ENCODE measurements around the gene AFAP1. TPM values are rescaled to one million over a fixed set of nuclear protein-coding genes. Genes with fewer than 3 reads are reported as not detected.
A peak's percentile ranks its signal among the peaks of the same experiment; 100 is the strongest.

Gene AFAP1
- total RNA-seq, 1 donor, result under 0.01 TPM

GRCh38 chr4:7847206-7847605 lies 92.5 kb downstream of the AFAP1 start:
- no peak for DNase-seq (ENCODE audit: low read depth in 2 of 3, low spot score in 2 of 3)

DNA sequence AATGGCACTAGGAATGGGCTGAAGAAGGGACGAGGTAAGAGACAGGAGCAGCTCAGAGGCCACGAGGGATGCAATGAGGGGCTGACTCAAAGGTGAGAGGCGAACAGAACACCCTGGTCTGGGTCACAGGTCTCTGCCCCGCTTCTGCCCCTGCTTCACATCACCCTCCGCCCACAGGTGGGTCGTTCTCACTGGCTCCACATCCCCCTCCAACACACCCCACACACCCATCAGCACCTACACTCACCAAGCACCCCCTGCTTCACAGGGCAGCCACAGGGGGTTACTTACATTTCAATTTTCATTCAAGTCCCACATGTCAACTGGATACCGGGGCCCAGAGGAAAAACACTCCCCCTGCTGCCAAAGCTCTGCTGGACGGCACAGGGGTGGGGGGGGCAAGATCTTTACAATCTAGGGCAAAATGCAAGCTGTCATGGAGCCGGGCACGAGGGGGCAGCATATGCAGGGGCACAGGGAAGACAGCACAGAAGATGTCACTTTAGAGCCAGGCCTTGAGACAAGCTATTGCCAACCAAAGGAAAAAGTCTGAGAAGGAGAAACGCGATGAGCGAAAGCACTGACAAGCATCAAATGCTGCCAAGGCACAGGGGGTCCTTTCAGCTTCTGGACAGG lies 94.0 kb downstream of the AFAP1 start:
- DNase-seq (ENCODE audit: low read depth in 2 of 3, low spot score in 2 of 3), result peak in 2 of 3 donors; percentile 25 to 34

GRCh38 chr4:7844594-7844991 lies 95.1 kb downstream of the AFAP1 start:
- DNase-seq (ENCODE audit: low read depth in 2 of 3, low spot score in 2 of 3), result no peak

GRCh38 chr4:7843831-7844593 lies 95.6 kb downstream of the AFAP1 start:
- peak in 2 of 3 donors; percentile 56 to 67 for DNase-seq (ENCODE audit: low read depth in 2 of 3, low spot score in 2 of 3)

GRCh38 chr4:7842384-7843279 lies 97.0 kb downstream of the AFAP1 start:
- no peak for DNase-seq (ENCODE audit: low read depth in 2 of 3, low spot score in 2 of 3)

GRCh38 chr4:7841894-7842293 lies 97.8 kb downstream of the AFAP1 start:
- no peak for DNase-seq (ENCODE audit: low read depth in 2 of 3, low spot score in 2 of 3)

DNA sequence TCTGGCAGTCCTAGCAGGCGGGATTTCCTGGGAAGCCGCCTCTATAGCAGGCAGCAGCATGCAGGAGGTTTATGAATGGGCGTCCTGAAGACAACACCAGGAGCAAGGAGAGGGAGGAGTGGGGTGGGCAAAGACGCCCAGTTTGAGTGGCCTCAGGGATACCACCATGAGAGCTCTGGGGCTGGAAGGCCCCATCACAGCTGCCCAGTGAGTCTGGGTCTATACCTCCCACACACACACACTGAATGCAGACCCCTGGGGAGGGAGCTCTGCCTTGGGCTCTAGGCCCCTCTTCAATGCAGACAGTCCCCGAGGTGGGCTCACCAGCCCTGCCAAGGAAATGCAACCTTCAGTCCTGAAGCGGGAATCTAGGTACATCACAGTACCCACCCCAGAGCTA lies 98.6 kb downstream of the AFAP1 start:
- DNase-seq (ENCODE audit: low read depth in 2 of 3, low spot score in 2 of 3), result no peak

- no peak for DNase-seq (ENCODE audit: low read depth in 2 of 3, low spot score in 2 of 3)
Observed at GRCh38 chr4:7839856-7840255, 99.8 kb downstream of the AFAP1 start.

GRCh38 chr4:7838136-7838782 lies 101.4 kb downstream of the AFAP1 start:
- DNase-seq (ENCODE audit: low read depth in 2 of 3, low spot score in 2 of 3), result peak in 2 of 3 donors; percentile 26 to 77

- DNase-seq (ENCODE audit: low read depth in 2 of 3, low spot score in 2 of 3), result peak in 1 of 3 donors; percentile 14
Observed at GRCh38 chr4:7837597-7838135, 102.0 kb downstream of the AFAP1 start.

- no peak for DNase-seq (ENCODE audit: low read depth in 2 of 3, low spot score in 2 of 3)
Observed at GRCh38 chr4:7831858-7832730, 107.6 kb downstream of the AFAP1 start.

DNA sequence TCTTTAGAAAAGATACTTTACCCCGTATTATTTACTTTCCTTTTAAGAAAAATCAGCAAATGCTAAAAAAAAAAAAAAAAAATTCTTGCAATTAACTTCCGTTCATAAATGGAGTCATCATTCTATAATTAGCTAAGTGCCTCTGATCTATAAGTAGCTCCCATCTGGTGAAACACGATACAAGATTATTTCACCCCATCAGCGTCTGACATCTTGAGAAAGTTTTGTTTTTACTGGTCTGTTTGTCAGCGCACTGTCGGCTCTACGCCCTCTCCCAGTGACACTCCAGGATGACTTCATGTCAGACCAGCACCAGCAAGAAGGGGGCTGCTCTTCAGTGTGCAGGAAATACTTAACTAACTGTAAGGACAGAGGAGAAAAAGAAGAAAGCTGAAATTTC lies 108.3 kb downstream of the AFAP1 start:
- no peak for DNase-seq (ENCODE audit: low read depth in 2 of 3, low spot score in 2 of 3)

GRCh38 chr4:7830747-7831146 lies 108.9 kb downstream of the AFAP1 start:
- DNase-seq (ENCODE audit: low read depth in 2 of 3, low spot score in 2 of 3), result no peak

GRCh38 chr4:7829652-7830580 lies 109.7 kb downstream of the AFAP1 start:
- DNase-seq (ENCODE audit: low read depth in 2 of 3, low spot score in 2 of 3), result peak in 1 of 3 donors; percentile 22

DNA sequence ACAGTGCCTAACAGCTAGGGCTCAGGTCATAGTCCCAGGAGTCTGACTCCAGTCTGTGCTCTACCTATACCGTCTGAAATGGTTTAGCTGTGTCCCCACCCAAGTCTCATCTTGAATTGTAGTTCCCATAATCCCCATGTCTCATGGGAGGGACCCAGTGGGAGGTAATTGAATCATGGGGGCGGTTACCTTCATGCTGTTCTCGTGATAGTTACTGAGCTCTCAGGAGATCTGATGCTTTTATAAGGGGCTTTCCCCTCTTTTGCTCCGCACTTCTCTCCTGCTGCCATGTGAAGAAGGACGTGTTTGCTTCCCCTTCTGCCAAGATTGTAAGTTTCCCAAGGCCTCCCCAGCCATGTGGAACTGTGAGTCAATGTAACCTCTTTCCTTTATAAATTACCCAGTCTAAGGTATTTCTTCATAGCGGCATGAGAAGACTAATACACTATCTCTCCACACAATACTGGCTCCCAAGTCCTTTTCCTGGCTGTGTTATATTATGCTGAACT lies 110.8 kb downstream of the AFAP1 start:
- no peak for DNase-seq (ENCODE audit: low read depth in 2 of 3, low spot score in 2 of 3)

DNA sequence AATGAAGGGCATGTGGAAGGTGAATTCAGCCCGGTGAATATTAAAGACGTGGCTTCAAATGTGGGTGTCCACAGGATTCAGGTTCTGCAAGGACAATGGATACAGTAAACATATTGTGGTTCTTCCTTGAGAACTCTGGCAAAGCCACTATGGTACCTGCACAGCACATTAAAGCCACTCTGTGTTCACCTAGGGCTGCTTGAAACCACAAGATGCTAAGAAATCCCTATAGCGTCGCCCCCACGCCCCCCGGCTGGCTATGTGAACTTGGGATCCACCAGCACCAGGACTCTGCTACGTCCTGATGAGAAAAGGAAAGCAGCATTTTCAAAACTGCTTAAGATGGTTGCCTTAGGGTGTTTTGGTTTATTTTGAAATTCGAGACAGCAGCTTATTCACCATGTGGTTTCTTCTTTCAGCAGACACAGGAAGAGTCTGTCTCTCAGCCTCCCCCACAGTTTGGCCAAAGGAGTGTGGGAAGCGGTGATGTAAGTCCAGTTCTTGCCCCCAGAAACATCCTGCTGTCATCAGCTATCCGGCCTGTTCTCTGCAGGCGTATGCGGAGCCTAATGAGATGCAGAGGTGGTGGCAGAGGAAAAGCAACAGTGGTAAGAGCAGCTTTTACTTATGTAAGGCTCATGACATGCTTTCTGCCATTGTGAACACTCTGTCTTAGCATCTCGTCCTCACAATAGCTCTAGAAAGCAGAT lies 111.5 kb downstream of the AFAP1 start:
- DNase-seq (ENCODE audit: low read depth in 2 of 3, low spot score in 2 of 3), result peak; percentile 33 to 94 (median 76)

DNA sequence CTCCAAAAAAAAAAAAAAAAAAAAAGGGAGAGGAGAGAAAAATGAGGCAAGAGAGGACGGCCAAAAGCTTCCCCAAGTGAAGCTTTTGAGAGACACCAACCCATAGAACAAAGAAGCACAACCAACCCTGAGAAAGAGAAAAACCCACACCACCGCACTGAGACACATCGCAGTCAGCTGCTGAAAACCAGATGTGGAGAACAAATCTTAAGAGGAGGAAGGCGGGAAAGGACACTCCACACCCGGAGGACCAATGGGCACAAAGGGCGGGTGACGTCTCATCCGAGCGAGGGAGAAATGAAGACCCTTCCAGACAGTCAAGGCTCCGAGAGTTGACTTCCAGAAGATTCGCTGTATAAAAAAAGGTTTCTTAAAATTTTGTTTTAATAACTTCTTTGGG lies 112.1 kb downstream of the AFAP1 start:
- no peak for DNase-seq (ENCODE audit: low read depth in 2 of 3, low spot score in 2 of 3)

- DNase-seq (ENCODE audit: low read depth in 2 of 3, low spot score in 2 of 3), result no peak
Observed at GRCh38 chr4:7826909-7827306, 112.8 kb downstream of the AFAP1 start.

All from hematopoietic multipotent progenitor cell (in vitro differentiated cells).